H1 (cell line): ENCODE measurements around the gene FBXO30. TPM values are rescaled to one million over a fixed set of nuclear protein-coding genes. Genes with fewer than 3 reads are reported as not detected.

Experiments
- RNF2 ChIP-seq: fragments of 200-900, 300-1000 bp; sonication (generic); IDR thresholded peaks from 2 replicates; pipeline ENCODE4 v1.7.1; 2016; ENCODE audit warnings: borderline replicate concordance, low read depth, mild to moderate bottlenecking, antibody characterized with exemption, low read length; ENCODE audit not compliant: poor library complexity, severe bottlenecking; ENCODE audit errors: missing control alignments
- polyA plus RNA-seq, 7 experiments: library from polyadenylated mRNA; depleted of rRNA in 3 of 7; stranded (reverse) in 5 of 7; unstranded in 2 of 7; fragments of >200 nt in 5 of 7; fragments of 200-250 nt in 2 of 7; gene quantifications; 1 replicate in 5 of 7; 2 replicates in 1 of 7; 4 replicates in 1 of 7; pipeline versions ENCODE4 v1.2.1 to v1.2.3, GENCODE V29; 2011 to 2013; ENCODE audit warnings: missing spikeins in 2 of 7, mixed read lengths in 2 of 7
- total RNA-seq: library from RNA; stranded (reverse); fragmentation: NEBNext Ultra II Directional; extraction: Animal tissue kit (Norgen Biotek cat#: 25700); gene quantifications from 2 replicates; pipeline ENCODE4 v1.2.1, GENCODE V29; 2021

The FBXO30 gene
- total and polyA plus RNA-seq, 2 of the 8 experiments (the other 6 are each of a cell fraction or from before 2014, with no cell fraction given), result 3.9 to 18.3 TPM

GRCh38 chr6:145752638-145753037, 62.0 kb downstream of the FBXO30 start (continued):
- no peak for TF ChIP-seq RNF2
